CD14-positive monocyte (primary cell): ENCODE measurements around the gene GRK5. TPM values are rescaled to one million over a fixed set of nuclear protein-coding genes. Genes with fewer than 3 reads are reported as not detected.

ENCODE experiments used
- DNase-seq, 3 donors: peaks; one replicate each; pipeline ENCODE4 v3.0.0-alpha.2; 2011 to 2022
- H2AFZ ChIP-seq: 2 replicates; pipeline ENCODE4 v1.6.0; 2012; ENCODE audit warnings: mild to moderate bottlenecking, low read depth, low read length, inconsistent platforms; ENCODE audit not compliant: insufficient read depth, poor library complexity, severe bottlenecking
- H3K27ac ChIP-seq, 2 donors: 1 replicate in 1 of 2; 2 replicates in 1 of 2; pipeline ENCODE4 v1.5.1; 2012 to 2013; ENCODE audit warnings: low read length in 2 of 2, control low read depth in 1 of 2, inconsistent platforms in 1 of 2, low read depth in 1 of 2, mild to moderate bottlenecking in 1 of 2
- H3K27me3 ChIP-seq, 2 donors: one replicate each; pipeline versions ENCODE4 v1.6.0 to v1.6.1; 2011 to 2013; ENCODE audit warnings: low read length in 2 of 2; ENCODE audit not compliant: control insufficient read depth in 2 of 2, insufficient read depth in 2 of 2
- H3K36me3 ChIP-seq, 2 donors: replicated peaks in 1 of 2; 1 replicate in 1 of 2; 2 replicates in 1 of 2; pipeline versions ENCODE4 v1.5.1 to v1.6.1; 2012 to 2013; ENCODE audit warnings: low read length in 2 of 2, control low read depth in 1 of 2, inconsistent platforms in 1 of 2, mild to moderate bottlenecking in 1 of 2; ENCODE audit not compliant: insufficient read depth in 2 of 2, control insufficient read depth in 1 of 2
- H3K4me1 ChIP-seq, 2 donors: 1 replicate in 1 of 2; 2 replicates in 1 of 2; pipeline versions ENCODE4 v1.5.1 to v1.6.1; 2012 to 2013; ENCODE audit warnings: low read length in 2 of 2, control low read depth in 1 of 2, inconsistent platforms in 1 of 2, mild to moderate bottlenecking in 1 of 2, moderate library complexity in 1 of 2; ENCODE audit not compliant: insufficient read depth in 2 of 2, control insufficient read depth in 1 of 2
- H3K4me2 ChIP-seq: replicated peaks from 2 replicates; pipeline ENCODE3; 2012; ENCODE audit warnings: low read length, moderate library complexity, mild to moderate bottlenecking; ENCODE audit not compliant: poor library complexity, severe bottlenecking; ENCODE audit errors: extremely low read depth
- H3K4me3 ChIP-seq, 3 experiments: fragments of 200-600 bp in 1 of 3; sonication (generic) in 1 of 3; replicated peaks in 1 of 3; 1 replicate in 2 of 3; 2 replicates in 1 of 3; pipeline ENCODE4 v1.5.1; 2011 to 2013; ENCODE audit warnings: low read length in 3 of 3, mild to moderate bottlenecking in 3 of 3, control low read depth in 2 of 3, low read depth in 2 of 3, inconsistent platforms in 1 of 3, moderate library complexity in 1 of 3
- H3K79me2 ChIP-seq: 2 replicates; pipeline ENCODE4 v1.6.0; 2012; ENCODE audit warnings: mild to moderate bottlenecking, control low read depth, inconsistent platforms, low read length, moderate library complexity; ENCODE audit not compliant: insufficient read depth
- H3K9ac ChIP-seq: 2 replicates; pipeline ENCODE4 v1.6.0; 2017; ENCODE audit warnings: low read length, mild to moderate bottlenecking; ENCODE audit not compliant: insufficient read depth, poor library complexity, severe bottlenecking
- H3K9me3 ChIP-seq, 2 donors: replicated peaks in 1 of 2; 1 replicate in 1 of 2; 2 replicates in 1 of 2; pipeline versions ENCODE4 v1.5.1 to v1.6.1; 2012 to 2013; ENCODE audit warnings: low read length in 2 of 2, control low read depth in 1 of 2; ENCODE audit not compliant: control insufficient read depth in 1 of 2, insufficient read depth in 1 of 2
- H4K20me1 ChIP-seq: 2 replicates; pipeline ENCODE4 v1.6.0; 2012; ENCODE audit warnings: mild to moderate bottlenecking, low read length, control low read depth, moderate library complexity; ENCODE audit not compliant: insufficient read depth
- H3K27ac Mint-ChIP-seq, 7 donors: one replicate each; pipeline ENCODE4 v1.8.0; 2020; ENCODE audit warnings: mild to moderate bottlenecking in 7 of 7, mixed read lengths in 7 of 7, moderate library complexity in 6 of 7, inconsistent platforms in 2 of 7
- H3K27me3 Mint-ChIP-seq, 3 donors: one replicate each; pipeline ENCODE4 v1.8.0; 2021 to 2022; ENCODE audit warnings: low read depth in 3 of 3, mild to moderate bottlenecking in 3 of 3, mixed read lengths in 3 of 3, moderate library complexity in 3 of 3, inconsistent platforms in 1 of 3
- H3K36me3 Mint-ChIP-seq, 2 donors: one replicate each; pipeline ENCODE4 v1.8.0; 2020; ENCODE audit warnings: mixed read lengths in 2 of 2, inconsistent platforms in 1 of 2, mild to moderate bottlenecking in 1 of 2
- H3K4me1 Mint-ChIP-seq: one replicate; pipeline ENCODE4 v1.8.0; 2020; ENCODE audit warnings: mild to moderate bottlenecking, mixed read lengths
- H3K4me3 Mint-ChIP-seq, 2 donors: one replicate each; pipeline ENCODE4 v1.8.0; 2020; ENCODE audit warnings: mild to moderate bottlenecking in 2 of 2, mixed read lengths in 2 of 2, moderate library complexity in 1 of 2
- H3K9me3 Mint-ChIP-seq, 7 donors: one replicate each; pipeline ENCODE4 v1.8.0; 2020 to 2022; ENCODE audit warnings: mixed read lengths in 7 of 7, mild to moderate bottlenecking in 6 of 7, moderate library complexity in 6 of 7, inconsistent platforms in 2 of 7
- WGBS: methylation state at CpG from one replicate; pipeline ENCODE4 v1.1.5; 2013; ENCODE audit warnings: missing lambda C conversion rate; ENCODE audit not compliant: insufficient coverage; 5-methylcytosine and 5-hydroxymethylcytosine counted together
- intact Hi-C, 2 donors: fragments of 100-400 bp; cut with micrococcal nuclease; formaldehyde crosslinking; loops; one replicate each; pipeline versions ENCODE4 v1.15.0 to v1.15.1; 2023
- polyA plus RNA-seq, 3 donors: library from polyadenylated mRNA; depleted of rRNA in 1 of 3; unstranded in 2 of 3; stranded (reverse) in 1 of 3; fragments of 300-500 nt in 2 of 3; fragments of >200 nt in 1 of 3; fragmentation: Illumina TruSeq in 2 of 3; gene quantifications; 1 replicate in 2 of 3; 2 replicates in 1 of 3; pipeline ENCODE4 v1.2.3, GENCODE V29; 2012 to 2021
- TF ChIP-seq, protein P1 (sequence below): fragments of 200-600 bp; IDR thresholded peaks from one replicate; pipeline ENCODE4 v1.8.0; 2022; ENCODE audit warnings: antibody characterized with exemption, mild to moderate bottlenecking

Gene GRK5
- polyA plus RNA-seq, 3 donors = 1.2 to 6.5 (median 2.8) TPM

GRCh38 chr10:119454990-119455389 is 247.6 kb downstream of the GRK5 start:
- 95% methylated on average over 11 of the region's 18 CpGs for WGBS

DNA sequence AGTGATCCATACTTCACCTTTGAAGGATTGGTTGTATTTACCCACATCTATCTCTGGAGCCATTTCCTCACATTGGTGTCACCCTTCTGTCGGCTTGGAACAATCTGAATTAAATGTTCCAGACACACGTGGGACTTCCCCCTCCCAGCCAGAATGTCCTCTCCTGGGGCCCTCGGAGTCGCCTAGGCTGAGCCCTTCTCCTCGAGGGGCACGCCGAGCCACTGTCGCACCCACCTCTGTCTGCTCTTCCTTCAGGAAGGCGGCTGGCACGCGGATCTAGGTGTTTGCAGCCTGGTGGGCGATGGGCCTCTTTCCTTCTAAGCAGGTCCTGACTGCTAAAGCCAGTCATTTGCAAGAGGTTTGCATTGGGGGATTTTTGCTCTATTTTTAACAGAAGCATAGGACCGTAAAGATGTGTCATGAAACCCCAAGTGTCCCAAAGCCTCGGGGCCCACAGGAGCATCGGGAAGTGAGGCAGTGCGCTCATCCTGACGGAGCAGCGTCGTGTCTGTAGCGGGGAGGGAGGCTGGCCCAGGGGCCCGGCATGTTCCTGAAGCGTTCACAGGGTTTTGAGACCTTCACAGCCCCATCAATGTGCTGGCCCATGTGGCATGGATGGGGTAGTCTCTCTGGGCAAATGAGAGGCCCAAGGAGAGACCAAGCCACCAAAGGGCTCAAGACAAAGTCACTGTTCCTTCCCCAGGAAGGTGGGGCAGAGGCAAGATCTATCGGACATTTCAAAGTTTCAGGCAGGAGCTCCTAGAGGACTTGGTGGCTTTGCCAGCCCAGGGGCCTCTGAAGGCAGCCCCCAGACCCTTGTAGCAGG is 248.5 kb downstream of the GRK5 start:
- Mint-ChIP-seq H3K4me1 (no peaks in the 10 kb centered on the region), H3K9me3 (no peaks in the 10 kb centered on the region), H3K4me3 (no peak overlapping the region), H3K36me3 (peaks cover 9 to 24% of the 10 kb centered on the region in 2 donors), H3K27ac (no peak overlapping the region), H3K27me3 (peaks cover 0 to 2% (median 2%) of the 10 kb centered on the region in 3 donors)
- no peaks in the 10 kb centered on the region for H4K20me1 ChIP-seq
- no peak overlapping the region for H3K4me3 ChIP-seq
- TF ChIP-seq, protein P1, sequence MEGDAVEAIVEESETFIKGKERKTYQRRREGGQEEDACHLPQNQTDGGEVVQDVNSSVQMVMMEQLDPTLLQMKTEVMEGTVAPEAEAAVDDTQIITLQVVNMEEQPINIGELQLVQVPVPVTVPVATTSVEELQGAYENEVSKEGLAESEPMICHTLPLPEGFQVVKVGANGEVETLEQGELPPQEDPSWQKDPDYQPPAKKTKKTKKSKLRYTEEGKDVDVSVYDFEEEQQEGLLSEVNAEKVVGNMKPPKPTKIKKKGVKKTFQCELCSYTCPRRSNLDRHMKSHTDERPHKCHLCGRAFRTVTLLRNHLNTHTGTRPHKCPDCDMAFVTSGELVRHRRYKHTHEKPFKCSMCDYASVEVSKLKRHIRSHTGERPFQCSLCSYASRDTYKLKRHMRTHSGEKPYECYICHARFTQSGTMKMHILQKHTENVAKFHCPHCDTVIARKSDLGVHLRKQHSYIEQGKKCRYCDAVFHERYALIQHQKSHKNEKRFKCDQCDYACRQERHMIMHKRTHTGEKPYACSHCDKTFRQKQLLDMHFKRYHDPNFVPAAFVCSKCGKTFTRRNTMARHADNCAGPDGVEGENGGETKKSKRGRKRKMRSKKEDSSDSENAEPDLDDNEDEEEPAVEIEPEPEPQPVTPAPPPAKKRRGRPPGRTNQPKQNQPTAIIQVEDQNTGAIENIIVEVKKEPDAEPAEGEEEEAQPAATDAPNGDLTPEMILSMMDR = no peak
- no peaks in the 10 kb centered on the region for H3K9me3 ChIP-seq
- H3K36me3 ChIP-seq = peaks cover 3 to 6% of the 10 kb centered on the region in 2 donors
- no peak overlapping the region for H3K27ac ChIP-seq
- H3K9ac ChIP-seq = no peak overlapping the region
- no peak overlapping the region for H3K4me2 ChIP-seq
- 87% methylated on average over 15 of the region's 23 CpGs for WGBS
- no peaks in the 10 kb centered on the region for H3K79me2 ChIP-seq
- intact Hi-C loops = no loop called here
- DNase-seq = no peak
- no peak overlapping the region for H2AFZ ChIP-seq
- H3K4me1 ChIP-seq = no peaks in the 10 kb centered on the region
- no peaks in the 10 kb centered on the region for H3K27me3 ChIP-seq

More at GRCh38 chr10:119454990-119455389, 247.6 kb downstream of the GRK5 start:
- Mint-ChIP-seq H3K4me1 (no peaks in the 10 kb centered on the region), H3K4me3 (no peak overlapping the region), H3K27me3 (peaks cover 0 to 2% (median 2%) of the 10 kb centered on the region in 3 donors), H3K27ac (no peak overlapping the region), H3K9me3 (no peaks in the 10 kb centered on the region), H3K36me3 (peaks cover 10 to 24% of the 10 kb centered on the region in 2 donors)
- H3K9ac ChIP-seq = no peak overlapping the region
- DNase-seq = no peak
- no peaks in the 10 kb centered on the region for H4K20me1 ChIP-seq
- H3K79me2 ChIP-seq = no peaks in the 10 kb centered on the region
- no peak overlapping the region for H3K27ac ChIP-seq
- H3K4me2 ChIP-seq = no peak overlapping the region
- H2AFZ ChIP-seq = no peak overlapping the region
- H3K36me3 ChIP-seq = peaks cover 3 to 6% of the 10 kb centered on the region in 2 donors
- no peaks in the 10 kb centered on the region for H3K9me3 ChIP-seq
- intact Hi-C loops = no loop called here
- no peaks in the 10 kb centered on the region for H3K4me1 ChIP-seq
- TF ChIP-seq, protein P1 = no peak
- H3K4me3 ChIP-seq = no peak overlapping the region
- no peaks in the 10 kb centered on the region for H3K27me3 ChIP-seq
